ENCODE data around the gene GPD1L.
"Not testable (repeated sequence)": the region's sequence is repeated elsewhere in the genome, so short reads cannot be mapped to it uniquely, and the experiment has no call there.

Gene GPD1L

DNA sequence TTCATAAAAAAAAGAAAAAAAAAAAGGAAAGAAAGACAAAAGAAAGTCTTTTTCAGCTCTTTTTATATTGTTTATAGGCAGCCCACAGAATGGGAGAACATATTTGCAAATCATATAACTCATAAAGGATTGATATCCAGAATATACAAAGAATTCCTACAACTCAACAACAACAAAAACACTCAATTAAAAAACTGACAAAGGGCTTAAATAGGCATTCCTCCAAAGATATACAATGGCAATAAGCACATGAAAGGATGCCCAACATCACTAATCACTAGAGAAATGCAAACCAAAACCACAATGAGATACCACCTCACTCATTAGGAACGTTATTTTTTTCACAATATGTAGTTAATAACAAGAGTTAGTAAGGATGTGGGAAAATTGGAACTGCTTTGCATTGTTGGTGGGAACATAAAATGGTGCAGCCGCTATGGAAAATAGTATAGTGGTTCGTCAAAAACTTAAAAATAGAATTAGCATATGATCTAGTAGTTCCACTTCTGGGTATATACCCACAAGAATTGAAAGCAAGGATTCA is 77.8 kb downstream of the GPD1L start:
- TF ChIP-seq, protein P1, sequence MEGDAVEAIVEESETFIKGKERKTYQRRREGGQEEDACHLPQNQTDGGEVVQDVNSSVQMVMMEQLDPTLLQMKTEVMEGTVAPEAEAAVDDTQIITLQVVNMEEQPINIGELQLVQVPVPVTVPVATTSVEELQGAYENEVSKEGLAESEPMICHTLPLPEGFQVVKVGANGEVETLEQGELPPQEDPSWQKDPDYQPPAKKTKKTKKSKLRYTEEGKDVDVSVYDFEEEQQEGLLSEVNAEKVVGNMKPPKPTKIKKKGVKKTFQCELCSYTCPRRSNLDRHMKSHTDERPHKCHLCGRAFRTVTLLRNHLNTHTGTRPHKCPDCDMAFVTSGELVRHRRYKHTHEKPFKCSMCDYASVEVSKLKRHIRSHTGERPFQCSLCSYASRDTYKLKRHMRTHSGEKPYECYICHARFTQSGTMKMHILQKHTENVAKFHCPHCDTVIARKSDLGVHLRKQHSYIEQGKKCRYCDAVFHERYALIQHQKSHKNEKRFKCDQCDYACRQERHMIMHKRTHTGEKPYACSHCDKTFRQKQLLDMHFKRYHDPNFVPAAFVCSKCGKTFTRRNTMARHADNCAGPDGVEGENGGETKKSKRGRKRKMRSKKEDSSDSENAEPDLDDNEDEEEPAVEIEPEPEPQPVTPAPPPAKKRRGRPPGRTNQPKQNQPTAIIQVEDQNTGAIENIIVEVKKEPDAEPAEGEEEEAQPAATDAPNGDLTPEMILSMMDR (conservative IDR thresholded peaks at IDR 0.05): no peak
- H3K27ac ChIP-seq: no peak overlapping the region

DNA sequence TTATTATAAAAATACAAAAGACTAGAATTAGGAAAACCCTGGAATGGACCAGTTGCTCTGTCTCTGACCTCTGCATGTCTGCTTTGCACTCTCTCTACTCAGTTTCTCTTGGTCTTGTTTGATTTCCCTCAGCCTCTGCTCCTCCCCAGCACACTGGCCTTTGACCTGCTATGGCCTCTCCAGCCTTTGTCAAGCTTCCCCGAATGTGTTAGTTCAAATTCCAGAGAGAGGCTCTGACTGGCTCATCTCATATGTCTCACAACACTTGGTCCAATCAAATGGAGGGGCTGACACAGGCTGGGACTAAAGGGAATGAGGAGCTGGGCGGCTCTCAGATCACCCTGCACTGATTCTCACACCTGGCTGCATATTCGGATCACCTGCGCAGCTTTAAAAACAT is 79.7 kb downstream of the GPD1L start:
- no peak overlapping the region for H3K27ac ChIP-seq
- TF ChIP-seq, protein P1 (conservative IDR thresholded peaks at IDR 0.05): no peak

DNA sequence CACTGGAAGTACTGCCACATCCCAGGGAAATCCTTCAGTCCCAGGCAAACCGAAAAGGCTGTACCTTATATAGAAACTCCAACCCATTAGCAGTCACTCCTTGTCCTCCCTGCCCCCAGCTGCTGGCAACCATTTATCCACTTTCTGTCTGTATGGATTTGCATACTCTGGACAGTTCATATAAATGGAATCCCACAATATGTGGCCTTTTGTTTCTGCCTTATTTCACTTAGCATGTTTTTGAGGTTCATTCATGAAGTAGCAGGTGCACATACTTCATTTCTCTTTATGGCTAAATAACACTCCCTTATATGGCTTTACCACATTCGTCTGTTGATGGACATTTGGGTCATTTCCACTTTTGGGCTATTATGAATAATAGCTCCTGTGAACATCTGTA is 80.5 kb downstream of the GPD1L start:
- TF ChIP-seq, protein P1 (conservative IDR thresholded peaks at IDR 0.05): no peak
- no peak overlapping the region for H3K27ac ChIP-seq

DNA sequence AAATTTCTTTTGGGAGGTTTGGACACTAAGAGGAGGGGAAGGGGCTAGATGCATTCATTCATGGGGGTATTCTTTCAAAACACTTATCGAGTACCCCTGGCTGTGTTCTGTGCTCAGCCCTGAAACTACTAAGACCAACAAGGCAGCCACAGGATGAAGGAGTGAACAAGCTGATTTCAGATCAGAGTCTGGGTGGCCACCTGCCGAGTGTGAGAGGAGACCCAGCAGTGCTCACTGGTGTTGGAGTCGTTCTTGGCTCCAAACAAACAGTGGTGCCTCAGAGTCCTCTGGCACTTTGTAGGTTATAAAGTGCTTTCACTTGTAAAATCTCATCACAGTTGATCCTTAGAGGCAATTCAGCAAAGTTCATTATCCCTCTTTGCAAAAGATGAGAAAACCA is 83.3 kb downstream of the GPD1L start:
- H3K27ac ChIP-seq: no peak overlapping the region
- TF ChIP-seq, protein P1 (conservative IDR thresholded peaks at IDR 0.05): no peak

DNA sequence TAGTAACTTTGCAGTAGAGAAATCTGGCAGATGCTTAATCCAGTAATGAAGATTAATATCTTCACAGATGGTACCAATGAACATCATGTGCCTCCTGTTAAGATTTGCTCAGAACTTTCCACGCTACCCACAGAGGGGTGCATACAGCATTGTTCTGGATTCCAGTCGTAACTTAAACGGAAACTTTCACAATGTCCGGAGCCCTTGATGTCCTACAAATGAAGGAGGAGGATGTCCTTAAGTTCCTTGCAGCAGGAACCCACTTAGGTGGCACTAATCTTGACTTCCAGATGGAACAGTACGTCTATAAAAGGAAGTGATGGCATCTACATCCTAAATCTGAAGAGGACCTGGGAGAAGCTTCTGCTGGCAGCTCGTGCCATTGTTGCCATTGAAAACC is 84.1 kb downstream of the GPD1L start:
- H3K27ac ChIP-seq: not testable (repeated sequence)

DNA sequence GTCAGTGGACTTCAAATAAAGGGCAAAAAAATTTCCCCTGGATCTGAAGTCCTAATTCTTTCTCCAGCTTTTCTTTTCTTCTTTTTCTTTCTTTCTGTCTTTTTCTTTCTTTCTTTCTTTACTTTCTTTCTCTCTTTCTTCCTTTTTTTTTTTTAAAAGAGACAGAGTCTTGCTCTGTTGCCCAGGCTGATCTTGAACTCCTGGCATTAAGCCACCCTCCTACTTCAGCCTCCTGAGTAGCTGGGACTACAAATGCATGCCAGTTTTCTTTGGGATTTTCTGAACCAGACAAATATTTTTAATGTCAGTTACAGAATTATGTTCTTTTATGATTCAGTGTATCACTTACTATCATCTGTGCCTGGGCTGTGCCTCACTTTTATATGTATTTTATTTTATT is 86.7 kb downstream of the GPD1L start:
- TF ChIP-seq, protein P1 (conservative IDR thresholded peaks at IDR 0.05): no peak
- no peak overlapping the region for H3K27ac ChIP-seq

DNA sequence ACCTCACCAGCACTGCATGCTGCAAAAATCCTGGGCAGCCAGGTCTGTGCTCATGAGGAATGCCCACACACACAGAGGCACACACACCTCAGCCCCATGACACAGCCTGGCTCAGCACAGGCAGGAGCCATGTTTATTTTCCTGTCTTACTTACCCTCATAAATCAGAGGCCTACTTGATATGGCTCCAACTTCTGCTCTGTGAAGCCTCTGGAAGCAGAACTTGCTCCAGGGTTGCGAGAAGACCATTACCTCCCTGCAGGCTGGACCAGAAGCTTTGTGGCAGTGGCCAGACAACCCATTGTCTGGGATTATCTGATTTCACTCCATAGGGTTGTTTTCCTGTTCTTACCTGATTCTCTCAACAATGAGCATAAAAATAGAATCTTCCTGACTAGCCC is 88.2 kb downstream of the GPD1L start:
- TF ChIP-seq, protein P1 (conservative IDR thresholded peaks at IDR 0.05): no peak
- H3K27ac ChIP-seq: peak overlapping the region; percentile 43

DNA sequence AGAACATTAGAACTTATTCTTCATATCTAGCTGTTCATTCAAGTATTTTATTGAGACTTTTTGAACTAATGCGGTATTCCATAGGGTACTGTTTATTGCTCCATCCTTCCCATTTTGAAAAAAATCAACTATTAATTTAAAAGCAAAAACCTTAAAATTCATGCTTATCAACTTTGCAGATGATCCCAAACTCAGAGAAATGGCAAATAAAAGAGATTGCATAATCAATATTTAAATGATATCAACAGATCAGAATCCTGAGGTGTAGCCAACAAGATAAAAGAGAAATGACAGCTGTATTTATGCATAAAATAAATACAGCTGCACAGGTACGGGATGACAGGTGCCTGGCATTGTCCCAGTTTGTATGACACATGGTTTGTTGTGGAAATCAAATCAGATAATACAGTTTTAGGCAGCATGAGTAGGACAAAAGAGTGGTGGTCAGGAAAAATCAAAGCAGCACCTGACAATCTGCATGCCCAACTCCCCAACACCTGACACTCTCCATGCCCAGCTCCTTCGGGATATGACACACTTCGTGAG is 89.6 kb downstream of the GPD1L start:
- TF ChIP-seq, protein P1 (conservative IDR thresholded peaks at IDR 0.05): no peak
- no peak overlapping the region for H3K27ac ChIP-seq
